ENCODE measurements around the gene GRIN2C.

GRIN2C gene

GRCh38 chr17:74866198-74866835 is 6.6 kb upstream of the GRIN2C start:
- no peak overlapping the region for H3K4me3 ChIP-seq (ENCODE audit: low read depth, low read length)
- DNase-seq (ENCODE audit: low read depth): no peak
- TF ChIP-seq MYC (IDR thresholded peaks at IDR 0.05; ENCODE audit: low read depth, low read length): no peak
- TF ChIP-seq, protein P1, sequence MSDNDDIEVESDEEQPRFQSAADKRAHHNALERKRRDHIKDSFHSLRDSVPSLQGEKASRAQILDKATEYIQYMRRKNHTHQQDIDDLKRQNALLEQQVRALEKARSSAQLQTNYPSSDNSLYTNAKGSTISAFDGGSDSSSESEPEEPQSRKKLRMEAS (IDR thresholded peaks at IDR 0.05; ENCODE audit: low read depth, low read length): no peak
- TF ChIP-seq POLR2A (IDR thresholded peaks at IDR 0.05; ENCODE audit: extremely low read depth, insufficient read length): no peak
- TF ChIP-seq CTCF (IDR thresholded peaks at IDR 0.05; ENCODE audit: low read depth, low read length): no peak

GRCh38 chr17:74865504-74866197 is 6.0 kb upstream of the GRIN2C start:
- DNase-seq (ENCODE audit: low read depth): no peak
- no peak overlapping the region for H3K4me3 ChIP-seq (ENCODE audit: low read depth, low read length)
- TF ChIP-seq MYC (IDR thresholded peaks at IDR 0.05; ENCODE audit: low read depth, low read length): no peak
- no peak for TF ChIP-seq POLR2A (IDR thresholded peaks at IDR 0.05; ENCODE audit: extremely low read depth, insufficient read length)
- no peak for TF ChIP-seq CTCF (IDR thresholded peaks at IDR 0.05; ENCODE audit: low read depth, low read length)
- TF ChIP-seq, protein P1 (IDR thresholded peaks at IDR 0.05; ENCODE audit: low read depth, low read length): no peak

DNA sequence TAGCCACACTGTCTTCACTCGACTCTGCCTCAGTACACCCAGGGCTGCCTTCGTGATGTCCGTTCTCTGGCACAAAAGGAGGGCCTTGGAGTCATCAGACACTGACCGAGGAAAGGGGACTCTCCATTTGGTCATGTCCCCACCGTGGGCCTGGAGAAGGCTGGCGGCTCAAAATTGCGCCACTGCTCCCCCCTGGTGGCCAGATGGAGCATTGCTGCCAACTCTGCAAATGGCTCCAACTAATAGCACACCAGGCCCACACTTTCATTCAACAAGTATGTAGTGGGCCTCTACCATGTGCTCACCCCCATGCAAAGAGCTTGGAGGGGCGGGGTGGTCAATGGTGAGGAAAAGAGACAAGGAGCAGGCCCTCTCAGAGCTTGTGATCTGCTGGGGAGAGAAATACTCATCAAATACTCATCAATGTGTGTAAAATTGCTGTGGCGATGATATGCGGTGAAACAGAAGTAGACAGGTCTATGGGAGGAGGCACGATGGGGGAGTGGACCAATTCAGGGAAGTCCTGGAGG is 5.2 kb upstream of the GRIN2C start:
- H3K4me3 ChIP-seq (ENCODE audit: low read depth, low read length): no peak overlapping the region
- TF ChIP-seq, protein P1 (IDR thresholded peaks at IDR 0.05; ENCODE audit: low read depth, low read length): peak; percentile 37; the same call in 1 of the 2 replicates
- peak; percentile 90 for TF ChIP-seq CTCF (IDR thresholded peaks at IDR 0.05; ENCODE audit: low read depth, low read length)
- no peak for TF ChIP-seq POLR2A (IDR thresholded peaks at IDR 0.05; ENCODE audit: extremely low read depth, insufficient read length)
- peak; percentile 77 for DNase-seq (ENCODE audit: low read depth)

- H3K4me3 ChIP-seq (ENCODE audit: low read depth, low read length): no peak overlapping the region
- no peak for DNase-seq (ENCODE audit: low read depth)
- no peak for TF ChIP-seq POLR2A (IDR thresholded peaks at IDR 0.05; ENCODE audit: extremely low read depth, insufficient read length)
- no peak for TF ChIP-seq MYC (IDR thresholded peaks at IDR 0.05; ENCODE audit: low read depth, low read length)
- TF ChIP-seq, protein P1 (IDR thresholded peaks at IDR 0.05; ENCODE audit: low read depth, low read length): no peak
- no peak for TF ChIP-seq CTCF (IDR thresholded peaks at IDR 0.05; ENCODE audit: low read depth, low read length)
Observed at GRCh38 chr17:74864297-74864865, 4.7 kb upstream of the GRIN2C start.

DNA sequence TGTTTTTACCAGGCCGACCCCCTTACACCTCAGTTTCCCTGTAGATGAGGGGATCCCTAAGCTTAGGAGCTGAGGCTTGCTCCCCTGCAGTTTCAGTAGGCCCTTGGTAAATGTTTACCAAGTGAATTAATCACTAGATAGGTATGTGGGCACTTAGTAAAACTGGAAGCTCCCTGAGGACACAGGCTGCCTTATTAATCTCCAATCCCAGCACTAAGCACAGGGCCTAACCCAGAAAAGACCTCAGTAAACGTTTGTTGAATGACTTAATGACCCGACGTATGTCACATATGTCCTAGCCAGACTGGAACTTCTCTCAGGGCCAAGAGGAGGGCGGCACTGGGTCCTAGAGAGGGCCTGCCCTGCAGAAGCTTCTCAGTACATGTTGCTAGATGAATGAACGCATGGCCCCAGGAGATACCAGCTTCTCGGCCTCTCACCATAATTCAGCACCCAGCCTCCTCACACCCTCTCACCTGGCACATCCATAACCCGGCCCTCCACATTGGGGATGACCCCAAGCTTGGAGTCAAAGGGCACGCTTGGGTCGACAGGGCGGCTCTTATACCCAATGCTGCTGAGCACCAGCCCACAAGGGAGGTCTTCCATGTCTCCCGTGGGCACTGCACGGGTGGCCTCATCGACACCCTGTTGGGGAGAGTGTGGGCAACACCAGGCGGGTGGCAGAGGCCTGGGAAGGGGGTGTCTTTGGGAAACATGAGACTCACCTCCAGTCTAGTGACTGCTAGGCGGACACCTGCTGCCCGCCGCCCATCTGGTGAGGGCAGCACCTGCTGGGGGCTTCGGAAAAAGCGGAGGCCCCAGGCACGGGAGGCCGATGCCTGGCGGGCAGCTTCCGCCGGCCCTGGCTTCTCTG is 4.0 kb upstream of the GRIN2C start:
- no peak overlapping the region for H3K4me3 ChIP-seq (ENCODE audit: low read depth, low read length)
- TF ChIP-seq MYC (IDR thresholded peaks at IDR 0.05; ENCODE audit: low read depth, low read length): no peak
- TF ChIP-seq, protein P1 (IDR thresholded peaks at IDR 0.05; ENCODE audit: low read depth, low read length): no peak
- TF ChIP-seq POLR2A (IDR thresholded peaks at IDR 0.05; ENCODE audit: extremely low read depth, insufficient read length): no peak
- TF ChIP-seq CTCF (IDR thresholded peaks at IDR 0.05; ENCODE audit: low read depth, low read length): no peak
- DNase-seq (ENCODE audit: low read depth): no peak

Measured in NB4 (cell line).